Stimulated activated naive CD8-positive, alpha-beta T cell treated with anti-CD3 and anti-CD28 coated beads, Interleukin-15, amount 100 ng/mL, for 72 hours (primary cell): Measurements from ENCODE around the gene MTX1.
"Not testable (repeated sequence)": the region's sequence is repeated elsewhere in the genome, so short reads cannot be mapped to it uniquely, and the experiment has no call there.

Experiments used
- ATAC-seq: fragments of 150-1000 bp; cut with Tn5 transposase; 2 replicates; pipeline ENCODE4 v1.10.0; 2021; ENCODE audit warnings: mild to moderate bottlenecking, moderate library complexity
- DNase-seq, 2 donors: peaks; one replicate each; pipeline ENCODE4 v3.0.0; 2021 to 2022
- H3K27ac Mint-ChIP-seq, 2 donors: one replicate each; pipeline ENCODE4 v1.8.0; 2022; ENCODE audit warnings: mild to moderate bottlenecking in 2 of 2, mixed read lengths in 2 of 2, moderate library complexity in 2 of 2
- H3K27me3 Mint-ChIP-seq: one replicate; pipeline ENCODE4 v1.8.0; 2022; ENCODE audit warnings: mixed read lengths
- H3K4me1 Mint-ChIP-seq: one replicate; pipeline ENCODE4 v1.8.0; 2022; ENCODE audit warnings: mild to moderate bottlenecking, mixed read lengths
- H3K4me3 Mint-ChIP-seq, 2 donors: one replicate each; pipeline ENCODE4 v1.8.0; 2022; ENCODE audit warnings: mild to moderate bottlenecking in 2 of 2, mixed read lengths in 2 of 2, moderate library complexity in 1 of 2
- H3K9me3 Mint-ChIP-seq, 2 donors: one replicate each; pipeline ENCODE4 v1.8.0; 2022; ENCODE audit warnings: mixed read lengths in 2 of 2

MTX1 gene

GRCh38 chr1:155193991-155194240 lies 14.6 kb upstream of the MTX1 start:
- Mint-ChIP-seq H3K27ac (peak overlapping the region; percentile 98 to 99), H3K4me3 (peak overlapping the region; percentile 94 to 95), H3K4me1 (peaks cover 48% of the 10 kb centered on the region)
- not testable (repeated sequence) for H3K27me3 Mint-ChIP-seq, H3K9me3 Mint-ChIP-seq, DNase-seq, ATAC-seq

DNA sequence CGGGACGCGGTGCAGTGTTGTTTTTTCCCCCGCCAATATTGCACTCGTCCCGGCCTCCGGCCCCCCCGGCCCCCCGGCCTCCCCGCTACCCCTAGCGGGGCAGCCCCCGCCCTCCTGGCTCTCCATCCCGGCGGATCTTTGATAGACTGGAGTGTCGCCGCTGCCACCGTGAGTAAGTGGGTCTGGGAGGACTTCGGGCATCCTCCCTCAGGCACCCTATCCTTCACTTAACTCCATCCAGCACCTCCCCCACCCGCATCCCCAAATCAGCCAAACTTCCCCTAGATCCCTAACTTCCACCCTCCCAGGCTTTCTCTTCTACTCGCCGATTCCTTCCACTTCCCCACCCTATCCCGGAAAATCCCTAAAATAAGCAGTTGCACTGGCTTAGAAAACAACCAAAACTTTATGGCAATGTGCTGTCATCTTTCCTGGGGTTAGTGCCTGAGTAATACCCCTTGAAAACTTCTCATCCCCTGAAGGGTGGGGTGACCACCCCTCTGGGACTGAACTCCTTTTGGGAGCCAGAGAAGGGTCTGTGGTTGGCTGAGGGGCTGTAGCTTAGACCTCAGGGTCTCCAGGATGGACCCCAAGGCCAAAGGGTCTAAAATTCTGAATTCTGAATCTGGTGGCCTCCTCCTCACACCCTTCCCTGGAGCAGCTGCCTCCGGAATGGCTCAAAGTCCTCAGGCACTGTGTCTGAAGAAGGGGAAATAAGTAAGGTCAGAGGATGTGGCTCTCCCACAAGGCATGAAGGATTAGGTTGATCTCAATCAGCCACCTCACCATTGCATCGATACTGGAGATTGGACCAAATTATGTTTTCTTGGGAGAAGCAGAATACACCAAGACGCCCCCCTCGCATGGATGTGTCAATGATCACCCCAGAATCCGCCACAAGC lies 13.0 kb upstream of the MTX1 start:
- H3K27me3 Mint-ChIP-seq, result no peaks in the 10 kb centered on the region
- no peaks in the 10 kb centered on the region for H3K9me3 Mint-ChIP-seq
- H3K4me3 Mint-ChIP-seq, result peak overlapping the region; percentile 85 to 90
- ATAC-seq, result peak; percentile 1
- H3K27ac Mint-ChIP-seq, result peak overlapping the region; percentile 67 to 96
- no peak for DNase-seq
- peaks cover 48% of the 10 kb centered on the region for H3K4me1 Mint-ChIP-seq

GRCh38 chr1:155196103-155196892 lies 12.2 kb upstream of the MTX1 start:
- H3K4me3 Mint-ChIP-seq, result peak overlapping the region in 1 of 2 donors; percentile 85

DNA sequence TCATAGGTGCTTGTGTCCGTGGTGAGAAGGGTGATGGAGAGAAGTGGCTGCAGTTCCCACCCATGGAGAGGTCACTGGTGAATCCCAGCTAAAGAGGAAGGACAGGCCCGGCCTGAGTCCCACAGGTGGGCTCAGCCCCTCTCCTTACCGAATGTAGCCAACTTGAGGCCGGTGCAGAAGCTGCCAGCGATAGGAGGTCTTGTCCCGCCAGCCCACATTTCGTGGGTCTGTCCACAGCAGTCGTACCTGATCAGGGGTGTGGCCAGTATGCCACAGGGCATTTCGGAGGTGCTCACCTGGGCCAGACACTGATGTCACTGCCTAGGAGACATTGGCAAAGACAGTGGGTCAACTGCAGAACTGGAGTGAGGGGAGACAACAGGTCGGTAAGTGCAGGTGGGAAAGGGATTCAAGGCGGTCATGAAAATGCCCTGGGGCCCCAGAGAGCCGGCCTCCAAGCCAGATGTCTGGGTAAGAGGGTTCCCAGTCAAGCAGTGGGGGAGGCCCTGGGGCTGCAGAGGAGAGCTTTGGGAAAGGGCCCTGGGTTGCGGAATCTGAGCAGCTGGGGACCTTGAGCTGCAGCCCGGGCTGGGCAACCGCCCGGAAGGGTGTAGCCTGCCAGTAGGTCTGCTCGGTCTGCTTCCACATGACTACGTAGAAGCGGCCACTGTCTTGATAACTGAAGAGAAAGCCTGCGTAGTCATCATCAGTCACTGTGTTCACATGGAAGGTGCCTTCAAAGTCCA lies 11.4 kb upstream of the MTX1 start:
- Mint-ChIP-seq H3K27me3 (no peaks in the 10 kb centered on the region), H3K4me1 (peaks cover 46% of the 10 kb centered on the region), H3K9me3 (no peaks in the 10 kb centered on the region), H3K4me3 (no peak overlapping the region), H3K27ac (no peak overlapping the region)
- no peak for ATAC-seq
- DNase-seq, result no peak

More at GRCh38 chr1:155196103-155196892, 12.2 kb upstream of the MTX1 start:
- ATAC-seq, result no peak
- peaks cover 48% of the 10 kb centered on the region for H3K4me1 Mint-ChIP-seq
- DNase-seq, result no peak
- H3K9me3 Mint-ChIP-seq, result no peaks in the 10 kb centered on the region
- H3K27ac Mint-ChIP-seq, result no peak overlapping the region
- H3K27me3 Mint-ChIP-seq, result no peaks in the 10 kb centered on the region

- no peak for ATAC-seq
- no peak overlapping the region for H3K27ac Mint-ChIP-seq
- no peaks in the 10 kb centered on the region for H3K27me3 Mint-ChIP-seq
- no peak overlapping the region for H3K4me3 Mint-ChIP-seq
- H3K9me3 Mint-ChIP-seq, result no peaks in the 10 kb centered on the region
- H3K4me1 Mint-ChIP-seq, result peaks cover 36% of the 10 kb centered on the region
- no peak for DNase-seq
These were observed 10.5 kb upstream of the MTX1 start for GRCh38 chr1:155197901-155198546.

DNA sequence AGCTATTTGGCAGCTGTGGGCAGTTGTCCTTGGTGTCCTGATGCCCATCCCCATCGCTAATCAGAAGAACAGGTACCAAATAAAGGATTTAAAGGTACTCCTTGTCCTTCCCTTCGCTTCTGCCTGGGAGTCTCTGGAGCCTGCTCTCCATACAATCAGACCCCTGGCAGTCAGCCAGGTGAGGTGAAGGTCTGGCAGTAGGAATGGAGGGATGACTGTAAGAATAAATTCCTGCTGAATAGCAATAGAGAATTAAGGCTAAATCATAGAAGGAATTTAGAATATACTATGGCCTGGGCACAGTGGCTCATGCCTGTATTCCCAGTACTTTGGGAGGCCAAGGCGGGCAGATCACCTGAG lies 10.0 kb upstream of the MTX1 start:
- Mint-ChIP-seq H3K27me3 (no peaks in the 10 kb centered on the region), H3K27ac (no peak overlapping the region), H3K4me3 (no peak overlapping the region), H3K9me3 (no peaks in the 10 kb centered on the region), H3K4me1 (peaks cover 31% of the 10 kb centered on the region)
- DNase-seq (no peak), ATAC-seq (no peak)

GRCh38 chr1:155199792-155200191 lies 8.7 kb upstream of the MTX1 start:
- H3K9me3 Mint-ChIP-seq, result no peaks in the 10 kb centered on the region
- H3K4me1 Mint-ChIP-seq, result peaks cover 18% of the 10 kb centered on the region
- no peak overlapping the region for H3K4me3 Mint-ChIP-seq
- ATAC-seq (no peak), DNase-seq (no peak)
- H3K27me3 Mint-ChIP-seq, result no peaks in the 10 kb centered on the region
- H3K27ac Mint-ChIP-seq, result no peak overlapping the region

DNA sequence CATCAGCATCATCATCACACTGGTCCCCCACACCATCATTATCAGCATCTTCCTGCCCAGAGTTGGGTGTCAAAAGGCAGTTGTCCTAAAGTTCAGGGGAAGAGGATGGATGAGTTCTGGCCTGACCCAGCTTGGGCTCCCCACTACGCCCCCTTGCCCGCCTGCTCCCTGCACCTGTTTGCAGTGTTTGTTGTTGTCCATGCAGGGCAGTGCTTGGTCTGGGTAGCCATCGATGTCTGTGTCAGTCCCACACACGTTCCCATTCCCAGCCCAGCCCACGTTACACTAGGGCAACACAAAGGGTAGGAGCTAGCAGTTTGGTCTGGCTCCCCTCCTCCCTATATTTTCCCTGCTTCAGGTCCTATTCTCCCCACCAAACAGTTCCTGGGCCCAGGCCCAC lies 7.6 kb upstream of the MTX1 start:
- Mint-ChIP-seq H3K4me1 (peaks cover 8% of the 10 kb centered on the region), H3K9me3 (no peaks in the 10 kb centered on the region), H3K4me3 (no peak overlapping the region), H3K27me3 (no peaks in the 10 kb centered on the region), H3K27ac (peak overlapping the region in 1 of 2 donors; percentile 77)
- DNase-seq, result no peak
- ATAC-seq, result no peak

DNA sequence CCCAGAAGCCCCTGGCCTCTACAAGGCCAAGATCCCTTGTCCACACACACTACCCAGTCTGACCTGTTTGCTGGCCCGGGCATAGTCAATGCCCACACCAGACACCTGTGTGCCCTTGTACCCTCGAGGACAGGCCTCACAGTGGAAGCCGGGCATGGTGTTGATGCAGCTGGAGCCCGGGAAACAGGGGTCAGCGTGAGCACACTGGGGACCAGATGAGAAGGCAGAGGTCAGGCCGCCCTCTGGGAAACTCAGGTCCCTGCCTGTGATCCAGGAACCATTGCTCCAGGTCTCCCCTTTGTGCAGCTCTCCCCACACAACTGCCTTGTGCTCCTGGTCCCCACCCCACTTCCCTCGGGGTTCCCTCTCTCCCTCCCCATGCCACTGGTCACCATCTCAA lies 6.3 kb upstream of the MTX1 start:
- Mint-ChIP-seq H3K4me3 (no peak overlapping the region), H3K9me3 (no peaks in the 10 kb centered on the region), H3K4me1 (peaks cover 7% of the 10 kb centered on the region), H3K27me3 (no peaks in the 10 kb centered on the region), H3K27ac (no peak overlapping the region)
- DNase-seq (no peak), ATAC-seq (no peak)

GRCh38 chr1:155202731-155203515 lies 5.6 kb upstream of the MTX1 start:
- peaks cover 15% of the 10 kb centered on the region for H3K4me1 Mint-ChIP-seq
- no peaks in the 10 kb centered on the region for H3K27me3 Mint-ChIP-seq
- no peak for ATAC-seq
- no peak overlapping the region for H3K4me3 Mint-ChIP-seq
- DNase-seq, result no peak
- no peaks in the 10 kb centered on the region for H3K9me3 Mint-ChIP-seq
- no peak overlapping the region for H3K27ac Mint-ChIP-seq

- no peaks in the 10 kb centered on the region for H3K27me3 Mint-ChIP-seq
These were observed 3.5 kb upstream of the MTX1 start for GRCh38 chr1:155205035-155205434.

GRCh38 chr1:155205969-155206593 lies 2.4 kb upstream of the MTX1 start:
- peaks cover 41% of the 10 kb centered on the region for H3K4me1 Mint-ChIP-seq
- DNase-seq, result no peak
- ATAC-seq, result no peak
- H3K9me3 Mint-ChIP-seq, result no peaks in the 10 kb centered on the region
- H3K27ac Mint-ChIP-seq, result no peak overlapping the region
- H3K27me3 Mint-ChIP-seq, result no peaks in the 10 kb centered on the region
- H3K4me3 Mint-ChIP-seq, result no peak overlapping the region

More at GRCh38 chr1:155205035-155205434, 3.5 kb upstream of the MTX1 start:
- Mint-ChIP-seq H3K4me3 (no peak overlapping the region), H3K4me1 (peaks cover 32% of the 10 kb centered on the region), H3K9me3 (no peaks in the 10 kb centered on the region), H3K27ac (no peak overlapping the region)
- ATAC-seq, result no peak
- DNase-seq, result no peak

DNA sequence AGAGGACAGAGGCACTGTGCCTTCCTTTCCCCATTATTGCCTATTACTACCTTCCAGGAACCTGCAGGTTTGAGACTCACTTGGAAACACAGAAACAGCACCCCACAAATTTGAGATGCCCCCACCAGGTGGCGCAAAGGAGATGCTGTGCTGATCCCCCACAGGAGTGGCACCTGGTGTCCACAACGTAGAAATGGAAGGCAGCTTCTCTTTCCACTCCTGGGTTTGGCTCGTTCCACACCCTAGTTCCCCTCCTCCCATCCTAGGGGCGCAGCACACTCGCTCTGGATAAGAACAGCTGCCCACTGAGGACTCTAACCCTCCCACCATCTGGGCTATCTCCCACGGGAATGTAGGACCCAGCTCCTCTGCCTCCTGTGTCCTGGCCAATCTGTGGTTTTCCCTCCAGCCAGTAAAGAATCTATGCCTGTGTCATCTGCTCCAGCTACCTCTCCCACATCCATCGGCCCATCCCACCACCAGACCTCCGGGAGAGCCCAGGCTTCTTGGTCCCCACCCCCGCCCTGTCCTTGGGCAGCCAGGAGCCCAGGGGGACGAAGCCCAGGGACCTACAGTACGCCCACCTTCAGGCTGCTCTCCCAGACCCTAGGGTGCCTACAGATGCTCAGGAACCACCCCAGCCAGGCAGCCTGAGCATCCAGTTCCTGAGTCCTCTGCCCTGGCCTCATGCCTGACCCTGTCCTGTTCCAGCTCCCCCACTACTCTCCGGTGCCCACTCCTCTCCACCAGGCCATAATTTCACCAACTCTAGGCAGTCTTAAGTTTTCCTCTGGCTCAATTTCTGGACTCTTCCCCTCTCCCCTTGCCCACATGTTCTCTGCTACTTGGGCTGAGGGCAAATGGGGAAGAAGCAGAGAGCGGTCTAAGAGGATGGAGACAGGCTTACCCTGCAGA lies 1.3 kb upstream of the MTX1 start:
- Mint-ChIP-seq H3K27ac (peak overlapping the region; percentile 76 to 86), H3K9me3 (no peaks in the 10 kb centered on the region), H3K4me3 (peak overlapping the region; percentile 63 to 69), H3K27me3 (no peaks in the 10 kb centered on the region), H3K4me1 (peaks cover 47% of the 10 kb centered on the region)
- DNase-seq, result peak; percentile 88 to 89
- ATAC-seq, result peak; percentile 59
